GM12872 (cell line): ENCODE data around the gene OIT3.

Source experiments
- CTCF ChIP-seq: IDR thresholded peaks from 3 replicates; pipeline ENCODE4 v1.5.1; 2011; ENCODE audit warnings: low read depth, mild to moderate bottlenecking, low read length, moderate library complexity; ENCODE audit not compliant: insufficient read depth

Gene OIT3

GRCh38 chr10:72981882-72982529 is 88.5 kb downstream of the OIT3 start:
- TF ChIP-seq CTCF, result no peak
